ENCODE results near the gene PLPP4.

DNA sequence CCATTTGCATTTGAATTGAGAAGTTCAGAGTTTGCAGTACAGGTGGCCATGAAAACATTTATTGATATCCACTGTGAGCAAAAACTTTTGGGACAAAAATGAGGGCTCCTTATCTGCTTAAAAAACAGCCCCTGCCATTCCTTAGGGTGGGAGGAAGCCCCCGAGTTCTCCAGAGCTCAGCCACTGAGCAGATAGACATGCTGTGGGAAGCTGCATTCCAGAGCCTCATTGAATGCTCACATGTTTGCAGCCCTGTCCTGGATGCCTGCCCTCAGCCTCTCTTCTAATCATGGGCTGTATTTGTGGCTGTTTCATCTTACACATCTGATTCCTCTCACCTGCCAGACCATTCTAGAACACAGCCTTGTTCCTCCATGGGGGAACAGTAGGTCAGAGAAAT, 33.3 kb downstream of the PLPP4 start:
- no peak for TF ChIP-seq POLR2A (IDR thresholded peaks at IDR 0.05)
- TF ChIP-seq, protein P1, sequence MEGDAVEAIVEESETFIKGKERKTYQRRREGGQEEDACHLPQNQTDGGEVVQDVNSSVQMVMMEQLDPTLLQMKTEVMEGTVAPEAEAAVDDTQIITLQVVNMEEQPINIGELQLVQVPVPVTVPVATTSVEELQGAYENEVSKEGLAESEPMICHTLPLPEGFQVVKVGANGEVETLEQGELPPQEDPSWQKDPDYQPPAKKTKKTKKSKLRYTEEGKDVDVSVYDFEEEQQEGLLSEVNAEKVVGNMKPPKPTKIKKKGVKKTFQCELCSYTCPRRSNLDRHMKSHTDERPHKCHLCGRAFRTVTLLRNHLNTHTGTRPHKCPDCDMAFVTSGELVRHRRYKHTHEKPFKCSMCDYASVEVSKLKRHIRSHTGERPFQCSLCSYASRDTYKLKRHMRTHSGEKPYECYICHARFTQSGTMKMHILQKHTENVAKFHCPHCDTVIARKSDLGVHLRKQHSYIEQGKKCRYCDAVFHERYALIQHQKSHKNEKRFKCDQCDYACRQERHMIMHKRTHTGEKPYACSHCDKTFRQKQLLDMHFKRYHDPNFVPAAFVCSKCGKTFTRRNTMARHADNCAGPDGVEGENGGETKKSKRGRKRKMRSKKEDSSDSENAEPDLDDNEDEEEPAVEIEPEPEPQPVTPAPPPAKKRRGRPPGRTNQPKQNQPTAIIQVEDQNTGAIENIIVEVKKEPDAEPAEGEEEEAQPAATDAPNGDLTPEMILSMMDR (IDR thresholded peaks at IDR 0.05), result no peak
